DMS79 (cell line): ENCODE results near the gene TUNAR.
A peak's percentile ranks its signal among the peaks of the same experiment; 100 is the strongest.
"Not testable (repeated sequence)": the region's sequence is repeated elsewhere in the genome, so short reads cannot be mapped to it uniquely, and the experiment has no call there.

Source experiments
- DNase-seq: peaks from one replicate; lab custom pipeline; 2025; lab: John Stamatoyannopoulos, UW

TUNAR gene

GRCh38 chr14:95918466-95918865, 41.8 kb downstream of the TUNAR start:
- DNase-seq, result peak; percentile 14

- DNase-seq, result no peak
Observed at GRCh38 chr14:95920769-95921438, 44.3 kb downstream of the TUNAR start.

- DNase-seq, result no peak
Observed at GRCh38 chr14:95922080-95922479, 45.4 kb downstream of the TUNAR start.

- DNase-seq, result no peak
Observed at GRCh38 chr14:95928751-95929150, 52.1 kb downstream of the TUNAR start.

- DNase-seq, result no peak
Observed at GRCh38 chr14:95931384-95931783, 54.8 kb downstream of the TUNAR start.

GRCh38 chr14:95935228-95935822, 58.7 kb downstream of the TUNAR start:
- DNase-seq, result no peak

- DNase-seq, result no peak
Observed at GRCh38 chr14:95936041-95936440, 59.4 kb downstream of the TUNAR start.

- no peak for DNase-seq
Observed at GRCh38 chr14:95939335-95939734, 62.7 kb downstream of the TUNAR start.

GRCh38 chr14:95941897-95942296, 65.3 kb downstream of the TUNAR start:
- DNase-seq, result no peak

- no peak for DNase-seq
Observed at GRCh38 chr14:95943699-95944098, 67.1 kb downstream of the TUNAR start.

- no peak for DNase-seq
Observed at GRCh38 chr14:95944462-95944861, 67.8 kb downstream of the TUNAR start.

- DNase-seq, result no peak
Observed at GRCh38 chr14:95946867-95947266, 70.2 kb downstream of the TUNAR start.

- DNase-seq, result no peak
Observed at GRCh38 chr14:95948558-95948981, 71.9 kb downstream of the TUNAR start.

GRCh38 chr14:95951359-95951758, 74.7 kb downstream of the TUNAR start:
- DNase-seq, result no peak

GRCh38 chr14:95953111-95953724, 76.6 kb downstream of the TUNAR start:
- DNase-seq, result no peak

GRCh38 chr14:95956601-95957460, 80.2 kb downstream of the TUNAR start:
- DNase-seq, result no peak

GRCh38 chr14:95958105-95958504, 81.5 kb downstream of the TUNAR start:
- no peak for DNase-seq

GRCh38 chr14:95959317-95959716, 82.7 kb downstream of the TUNAR start:
- no peak for DNase-seq

- no peak for DNase-seq
Observed at GRCh38 chr14:95961481-95961880, 84.8 kb downstream of the TUNAR start.

GRCh38 chr14:95964901-95965300, 88.3 kb downstream of the TUNAR start:
- DNase-seq, result no peak

- DNase-seq, result not testable (repeated sequence)
Observed at GRCh38 chr14:95968048-95968447, 91.4 kb downstream of the TUNAR start.
